IMR-90 (cell line): ENCODE results near the gene IL4R. TPM values are rescaled to one million over a fixed set of nuclear protein-coding genes. Genes with fewer than 3 reads are reported as not detected.

Source experiments
- ATAC-seq: fragments of 200-7000 bp; cut with Tn5 transposase; 2 replicates; pipeline ENCODE4 v1.9.1; 2020; ENCODE audit warnings: low read depth, mild to moderate bottlenecking, moderate library complexity
- BruUV-seq: library from RNA; stranded (reverse); fragments of 400-500 nt; replicated peaks from 2 replicates; lab custom pipeline; 2021; lab: Mats Ljungman, UMichigan
- CTCF ChIA-PET: fragments of 300-600 bp; formaldehyde crosslinking; extraction: SDS; loops from one replicate; lab custom pipeline; 2021; ENCODE audit warnings: antibody characterized with exemption; lab: Yijun Ruan, JAX
- POLR2A ChIA-PET: fragments of 300-600 bp; sonication (Branson Sonifier 250); formaldehyde crosslinking; loops from one replicate; lab custom pipeline; 2022; ENCODE audit warnings: antibody characterized with exemption; ENCODE audit not compliant: unreplicated experiment; lab: Charles Lee
- DNase-seq: peaks from one replicate; pipeline ENCODE4 v3.0.0; 2013
- H2AFZ ChIP-seq: replicated peaks from 2 replicates; pipeline ENCODE3; 2013; ENCODE audit warnings: low read length, mild to moderate bottlenecking; ENCODE audit not compliant: poor library complexity
- H2AK5ac ChIP-seq: 2 replicates; pipeline ENCODE4 v1.6.1; 2013; ENCODE audit warnings: low read depth, low read length, inconsistent platforms
- H2AK9ac ChIP-seq: replicated peaks from 2 replicates; pipeline ENCODE3; 2013; ENCODE audit warnings: mild to moderate bottlenecking, low read depth, low read length, moderate library complexity; ENCODE audit not compliant: poor library complexity
- H2BK120ac ChIP-seq: 2 replicates; pipeline ENCODE4 v1.6.1; 2013; ENCODE audit warnings: low read depth, low read length, inconsistent platforms
- H2BK15ac ChIP-seq: 3 replicates; pipeline ENCODE4 v1.6.1; 2013; ENCODE audit warnings: low read depth, low read length, inconsistent platforms
- H2BK20ac ChIP-seq: 2 replicates; pipeline ENCODE4 v1.6.1; 2013; ENCODE audit warnings: low read depth, mild to moderate bottlenecking, inconsistent platforms, low read length, moderate library complexity
- H2BK5ac ChIP-seq: 2 replicates; pipeline ENCODE4 v1.6.1; 2013; ENCODE audit warnings: mild to moderate bottlenecking, low read depth, low read length, inconsistent platforms; ENCODE audit not compliant: poor library complexity, severe bottlenecking
- H3K14ac ChIP-seq: replicated peaks from 2 replicates; pipeline ENCODE4 v1.6.1; 2013; ENCODE audit warnings: low read depth, low read length, inconsistent platforms
- H3K18ac ChIP-seq: 2 replicates; pipeline ENCODE4 v1.6.1; 2013; ENCODE audit warnings: low read depth, low read length, control low read depth
- H3K23ac ChIP-seq: 2 replicates; pipeline ENCODE4 v1.6.1; 2013; ENCODE audit warnings: low read depth, low read length, inconsistent platforms
- H3K27ac ChIP-seq: 2 replicates; pipeline ENCODE4 v1.5.1; 2013; ENCODE audit warnings: mild to moderate bottlenecking, control low read depth, low read length; ENCODE audit not compliant: insufficient read depth
- H3K27me3 ChIP-seq: 2 replicates; pipeline ENCODE4 v1.6.1; 2013; ENCODE audit warnings: low read length; ENCODE audit not compliant: control insufficient read depth, insufficient read depth
- H3K36me3 ChIP-seq: 2 replicates; pipeline ENCODE4 v1.6.1; 2013; ENCODE audit warnings: low read length, mixed read lengths; ENCODE audit not compliant: control insufficient read depth, insufficient read depth
- H3K4ac ChIP-seq: 2 replicates; pipeline ENCODE4 v1.6.1; 2013; ENCODE audit warnings: low read depth, low read length, inconsistent platforms
- H3K4me1 ChIP-seq: 2 replicates; pipeline ENCODE4 v1.6.1; 2013; ENCODE audit warnings: low read length, mixed read lengths; ENCODE audit not compliant: control insufficient read depth, insufficient read depth
- H3K4me2 ChIP-seq: 2 replicates; pipeline ENCODE4 v1.6.1; 2013; ENCODE audit warnings: low read depth, mild to moderate bottlenecking, control low read depth, low read length, moderate library complexity
- H3K4me3 ChIP-seq: 2 replicates; pipeline ENCODE4 v1.5.1; 2013; ENCODE audit warnings: low read depth, mild to moderate bottlenecking, control low read depth, low read length, moderate library complexity; ENCODE audit not compliant: insufficient read depth
- H3K56ac ChIP-seq: 2 replicates; pipeline ENCODE4 v1.6.1; 2013; ENCODE audit warnings: low read length, inconsistent platforms; ENCODE audit not compliant: insufficient read depth; ENCODE audit errors: extremely low read depth
- H3K79me1 ChIP-seq, 2 experiments: 2 replicates each; pipeline ENCODE4 v1.6.1; 2013; ENCODE audit warnings: low read length in 2 of 2, inconsistent platforms in 1 of 2, low read depth in 1 of 2
- H3K9ac ChIP-seq: 2 replicates; pipeline ENCODE4 v1.6.1; 2013; ENCODE audit warnings: low read depth, low read length, control low read depth
- H3K9me1 ChIP-seq: 2 replicates; pipeline ENCODE4 v1.6.1; 2013; ENCODE audit warnings: low read length, inconsistent platforms; ENCODE audit not compliant: insufficient read depth
- H3K9me3 ChIP-seq: 2 replicates; pipeline ENCODE4 v1.6.1; 2013; ENCODE audit warnings: low read length; ENCODE audit not compliant: control insufficient read depth, insufficient read depth
- H4K20me1 ChIP-seq: 2 replicates; pipeline ENCODE4 v1.6.1; 2013; ENCODE audit warnings: low read length, inconsistent platforms; ENCODE audit not compliant: insufficient read depth
- H4K5ac ChIP-seq: 2 replicates; pipeline ENCODE4 v1.6.1; 2013; ENCODE audit warnings: mild to moderate bottlenecking, low read depth, low read length, control low read depth
- H4K8ac ChIP-seq, 2 experiments: 2 replicates each; pipeline ENCODE4 v1.6.1; 2013; ENCODE audit warnings: low read depth in 2 of 2, low read length in 2 of 2, control low read depth in 1 of 2, inconsistent platforms in 1 of 2
- H4K91ac ChIP-seq: 2 replicates; pipeline ENCODE4 v1.6.1; 2013; ENCODE audit warnings: low read depth, low read length, inconsistent platforms; ENCODE audit not compliant: insufficient read depth
- BHLHE40 ChIP-seq: fragments of 150-350 bp; IDR thresholded peaks from 2 replicates; pipeline ENCODE4 v1.6.1; 2016; ENCODE audit warnings: mild to moderate bottlenecking, low read depth, low read length
- MAFK ChIP-seq: IDR thresholded peaks from 2 replicates; pipeline ENCODE4 v1.6.1; 2012; ENCODE audit warnings: low read depth, low read length, improper control_type of control experiment
- RCOR1 ChIP-seq: IDR thresholded peaks from 2 replicates; pipeline ENCODE4 v1.6.1; 2012; ENCODE audit warnings: mild to moderate bottlenecking, low read length, improper control_type of control experiment; ENCODE audit not compliant: insufficient replicate concordance
- WGBS, 2 experiments: methylation state at CpG; one replicate each; pipeline versions ENCODE4 v1.1.5 to v1.1.7; 2013; ENCODE audit warnings: missing lambda C conversion rate in 2 of 2; ENCODE audit not compliant: insufficient read length in 1 of 2; ENCODE audit errors: extremely low coverage in 2 of 2; 5-methylcytosine and 5-hydroxymethylcytosine counted together
- dilution Hi-C: fragments of 300-500 bp; cut with HindIII; formaldehyde crosslinking; loops from one replicate; pipeline ENCODE4 v1.14.3; 2018; ENCODE audit warnings: low sequenced_read_pairs; ENCODE audit not compliant: unreplicated experiment
- in situ Hi-C: fragments of 300-500 bp; cut with MboI; formaldehyde crosslinking; loops from 3 replicates; pipeline ENCODE4 v1.14.3; 2019; ENCODE audit warnings: low sequenced_read_pairs, inconsistent platforms, mixed read lengths
- intact Hi-C: fragments of 100-400 bp; cut with micrococcal nuclease; formaldehyde crosslinking; loops from 2 replicates; pipeline ENCODE4 v1.10.0; 2022
- polyA plus RNA-seq, 3 experiments: library from polyadenylated mRNA; depleted of rRNA; stranded (reverse); fragments of >200 nt; gene quantifications; 2 replicates each; pipeline ENCODE4 v1.2.3, GENCODE V29; 2012; ENCODE audit warnings: low replicate concordance in 1 of 3
- total RNA-seq: library from RNA; depleted of rRNA; stranded (reverse); fragments of >200 nt; gene quantifications from 2 replicates; pipeline ENCODE4 v1.2.3, GENCODE V29; 2012

Gene IL4R
- total and polyA plus RNA-seq, 2 of the 4 experiments (the other 2 are of a cell fraction), result 6.3 to 18.7 TPM

DNA sequence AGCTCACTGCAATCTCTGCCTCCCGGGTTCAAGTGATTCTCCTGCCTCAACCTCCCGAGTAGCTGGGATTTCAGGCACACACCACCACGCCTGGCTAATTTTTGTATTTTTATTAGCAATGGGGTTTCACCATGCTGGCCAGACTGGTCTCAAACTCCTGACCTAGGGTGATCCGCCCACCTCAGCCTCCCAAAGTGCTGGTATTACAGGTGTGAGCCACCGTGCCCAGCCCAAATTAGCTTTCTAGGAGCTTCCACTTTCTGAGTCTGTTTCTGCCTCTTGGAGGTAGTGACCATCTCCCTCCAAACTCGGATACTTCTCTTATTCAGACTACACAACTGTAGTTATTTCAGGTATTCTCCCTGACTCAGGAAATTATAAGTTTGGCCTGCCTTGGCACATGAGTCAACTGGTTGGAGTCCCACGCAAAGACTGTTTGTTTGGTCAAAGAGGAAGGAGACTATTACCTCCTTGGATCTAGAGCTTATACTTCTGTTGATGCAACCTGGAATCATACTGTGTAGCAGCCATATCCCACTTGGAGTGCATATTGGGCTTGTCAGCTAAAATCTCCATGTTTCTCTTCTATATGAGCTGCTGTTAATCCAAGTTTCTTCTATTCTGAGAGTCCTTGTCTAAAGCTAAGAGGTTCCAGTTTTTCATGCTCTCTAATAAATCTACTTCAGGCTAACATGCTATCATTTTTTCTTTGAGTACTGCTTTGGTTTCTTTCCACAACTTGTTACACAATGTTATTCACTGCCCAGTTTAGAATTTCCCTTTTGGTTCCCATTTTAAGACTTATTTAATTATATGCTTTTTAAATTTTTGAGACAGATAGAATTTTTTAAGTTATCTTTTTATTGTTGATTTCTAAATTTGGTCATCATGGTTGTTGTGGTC is 7.5 kb downstream of the IL4R start:
- ChIA-PET POLR2A (interaction anchor here (1.6 kb wide), 1 partner anchor 78 kb away, joined by 4 read pairs; no protein-coding TSS in a partner anchor), CTCF (interaction anchor here (0.7 to 1.2 kb wide), 2 partner anchors 87 to 90 kb away, joined by 3 read pairs; no protein-coding TSS in a partner anchor)
- Histone ChIP-seq H3K4ac (peak overlapping the region; percentile 42; the same call in 1 of the 2 replicates), H3K18ac (peak overlapping the region; percentile 21; the same call in 1 of the 2 replicates), H3K36me3 (peaks cover 42% of the 10 kb centered on the region), H3K14ac (peak overlapping the region; percentile 1; the same call in 1 of the 2 replicates), H2AK5ac (no peak overlapping the region; the same call in 1 of the 2 replicates), H3K79me1 (peaks cover 11 to 92% of the 10 kb centered on the region in 2 experiments), H3K9ac (no peak overlapping the region), H3K4me1 (peaks cover 29% of the 10 kb centered on the region), H3K4me3 (no peak overlapping the region), H2AFZ (no peak overlapping the region), H2BK120ac (no peak overlapping the region), H4K20me1 (peaks cover 41% of the 10 kb centered on the region), H2BK15ac (no peak overlapping the region), H3K27me3 (no peaks in the 10 kb centered on the region), H4K8ac (peak overlapping the region in 1 of 2 experiments; percentile 10; a peak in 1 of 4 replicates), H2BK5ac (peak overlapping the region; percentile 22), H3K4me2 (peak overlapping the region; percentile 20; the same call in 1 of the 2 replicates), H3K56ac (no peak overlapping the region), H2BK20ac (no peak overlapping the region), H3K9me3 (no peaks in the 10 kb centered on the region), H3K9me1 (peaks cover 29% of the 10 kb centered on the region), H4K5ac (peak overlapping the region; percentile 56), H4K91ac (0 out of 2 replicates have a peak overlapping the region, but pooled peaks have one; percentile 37), H3K23ac (peak overlapping the region; percentile 6; the same call in 1 of the 2 replicates), H3K27ac (peak overlapping the region; percentile 43; the same call in 1 of the 2 replicates), H2AK9ac (no peak overlapping the region)
- intact Hi-C loops, result no loop called here
- WGBS, 2 experiments, result 100% methylated on average over 2 of the region's 7 CpGs; no CpG with 5 or more reads in 1 of the 2 experiments
- TF ChIP-seq BHLHE40 (no peak), MAFK (peak; percentile 43; the same call in 1 of the 2 replicates), RCOR1 (peak; percentile 79)
- DNase-seq (peak; percentile 48), ATAC-seq (peak; percentile 30; the same call in 1 of the 2 replicates)
- no TSS peak for BruUV-seq
- dilution Hi-C loops, result no loop called here
- in situ Hi-C loops, result no loop called here
